K562 (cell line): ENCODE data around the gene ABHD4. TPM values are rescaled to one million over a fixed set of nuclear protein-coding genes. Genes with fewer than 3 reads are reported as not detected.

Experiments used
- CBFA2T3 ChIP-seq: fragments of 450-650 bp; IDR thresholded peaks from 2 replicates; pipeline ENCODE4 v1.6.1; 2017
- FOXO4 ChIP-seq: fragments of 450-650 bp; formaldehyde crosslinking; IDR thresholded peaks from 2 replicates; pipeline ENCODE4 v1.4.0; 2020; ENCODE audit warnings: mild to moderate bottlenecking, moderate library complexity
- HDAC1 ChIP-seq, 2 experiments: fragments of 450-650 bp; IDR thresholded peaks; 2 replicates each; pipeline ENCODE4 v1.6.1; 2016 to 2017; ENCODE audit warnings: inconsistent platforms in 1 of 2, mild to moderate bottlenecking in 1 of 2, moderate library complexity in 1 of 2
- HNRNPLL ChIP-seq: fragments of 200-400 bp; formaldehyde crosslinking; IDR thresholded peaks from 2 replicates; pipeline ENCODE4 v1.6.1; 2017; ENCODE audit warnings: low read length, low read depth, mild to moderate bottlenecking; ENCODE audit not compliant: poor library complexity, severe bottlenecking
- KLF16 ChIP-seq: IDR thresholded peaks from 2 replicates; pipeline ENCODE4 v1.6.1; 2016; ENCODE audit warnings: antibody characterized with exemption
- MBD2 ChIP-seq: sonication (generic); IDR thresholded peaks from 2 replicates; pipeline ENCODE4 v1.6.1; 2016; ENCODE audit warnings: low read depth, borderline replicate concordance
- MLLT1 ChIP-seq, 2 experiments: fragments of 450-650 bp; IDR thresholded peaks; 2 replicates each; pipeline ENCODE4 v1.6.1; 2016
- POLR2B ChIP-seq: fragments of 450-650 bp; IDR thresholded peaks from 2 replicates; pipeline ENCODE4 v1.6.1; 2018; ENCODE audit warnings: low read depth; ENCODE audit not compliant: partially characterized antibody
- RERE ChIP-seq: sonication (generic); formaldehyde crosslinking; IDR thresholded peaks from 2 replicates; pipeline ENCODE4 v1.8.0; 2023; ENCODE audit warnings: missing genetic modification reagents, mild to moderate bottlenecking, borderline replicate concordance
- RHOXF2B ChIP-seq: fragments of 250-450 bp; sonication (Bioruptor Pico); conservative IDR thresholded peaks from 2 replicates; pipeline ENCODE4 v1.5.1; 2021
- SMC3 ChIP-seq: conservative IDR thresholded peaks from 2 replicates; pipeline ENCODE4 v1.6.1; 2011; ENCODE audit warnings: low read depth, low read length, improper control_type of control experiment; ENCODE audit not compliant: insufficient read depth
- STAG1 ChIP-seq: sonication (generic); formaldehyde crosslinking; IDR thresholded peaks from 2 replicates; pipeline ENCODE4 v1.5.0; 2020; ENCODE audit warnings: missing genetic modification reagents, borderline replicate concordance
- STAT5B ChIP-seq: fragments of 250-450 bp; sonication (Bioruptor Pico); IDR thresholded peaks from 2 replicates; pipeline ENCODE4 v1.8.0; 2021; ENCODE audit warnings: mild to moderate bottlenecking, inconsistent platforms
- TEAD1 ChIP-seq, 2 experiments: fragments of 450-650 bp in 1 of 2; sonication (generic) in 1 of 2; formaldehyde crosslinking; IDR thresholded peaks; 2 replicates each; pipeline versions ENCODE4 v1.4.0 to v1.8.0; 2020 to 2022; ENCODE audit warnings: mild to moderate bottlenecking in 2 of 2, missing genetic modification reagents in 1 of 2
- TEAD2 ChIP-seq: fragments of 450-650 bp; IDR thresholded peaks from 2 replicates; pipeline ENCODE4 v1.6.1; 2016; ENCODE audit warnings: missing genetic modification characterization, control low read depth, missing compliant biosample characterization
- ZNF311 ChIP-seq: fragments of 250-450 bp; sonication (Bioruptor Pico); IDR thresholded peaks from 2 replicates; pipeline ENCODE4 v1.4.0; 2020; ENCODE audit warnings: mild to moderate bottlenecking, moderate library complexity
- ZNF695 ChIP-seq: fragments of 450-650 bp; formaldehyde crosslinking; IDR thresholded peaks from 2 replicates; pipeline ENCODE4 v1.4.0; 2020; ENCODE audit warnings: mild to moderate bottlenecking, moderate library complexity
- ZNF77 ChIP-seq: fragments of 250-450 bp; sonication (Bioruptor Pico); IDR thresholded peaks from 2 replicates; pipeline ENCODE4 v1.5.0; 2020
- ZNF785 ChIP-seq: fragments of 250-450 bp; sonication (Bioruptor Pico); IDR thresholded peaks from 2 replicates; pipeline ENCODE4 v1.4.0; 2020; ENCODE audit warnings: mild to moderate bottlenecking
- polyA plus RNA-seq, 8 experiments: library from polyadenylated mRNA; depleted of rRNA in 4 of 8; stranded (reverse) in 5 of 8; unstranded in 3 of 8; fragments of >200 nt; fragmentation: Nextera tagmentation in 2 of 8; fragmentation: Illumina TruSeq in 1 of 8; extraction: Ambion mirVana in 2 of 8; extraction: Trizol in 1 of 8; gene quantifications; 2 replicates each; pipeline versions ENCODE4 v1.2.1 to v1.2.3, GENCODE V29; 2011 to 2014; ENCODE audit warnings: inconsistent platforms in 1 of 8, missing spikeins in 1 of 8
- total RNA-seq, 7 experiments: library from RNA; depleted of rRNA in 6 of 7; stranded (reverse); fragments of >200 nt in 6 of 7; fragmentation: Illumina TruSeq in 2 of 7; extraction: Trizol in 2 of 7; gene quantifications; 2 replicates each; pipeline versions ENCODE4 v1.2.1 to v1.2.3, GENCODE V29; 2011 to 2021; ENCODE audit warnings: low replicate concordance in 1 of 7

Gene ABHD4
- total and polyA plus RNA-seq, 9 of the 15 experiments (the other 6 are each of a cell fraction or from before 2014, with no cell fraction given), result 3.6 to 12.0 (median 7.2) TPM

- no peak for TF ChIP-seq FOXO4 (CRISPR knock-in tag)
- peak; percentile 26; the same call in 1 of the 2 replicates for TF ChIP-seq SMC3
- TF ChIP-seq HDAC1 (IDR thresholded peaks at IDR 0.05), result no peak
- TF ChIP-seq TEAD1 (CRISPR knock-in tag; IDR thresholded peaks at IDR 0.05), result peak; percentile 96 to 99
- no peak for TF ChIP-seq ZNF77
- no peak for TF ChIP-seq STAG1 (CRISPR knock-in tag)
- no peak for TF ChIP-seq STAT5B
- no peak for TF ChIP-seq ZNF785 (CRISPR knock-in tag)
- TF ChIP-seq MLLT1 (IDR thresholded peaks at IDR 0.05), result peak in 1 of 2 experiments; percentile 36; a peak in 1 of 4 replicates
- no peak for TF ChIP-seq RHOXF2B
- TF ChIP-seq TEAD2 (tag), result peak; percentile 89
- no peak for TF ChIP-seq ZNF311 (CRISPR knock-in tag)
- no peak for TF ChIP-seq POLR2B
- no peak for TF ChIP-seq RERE (CRISPR knock-in tag)
- no peak for TF ChIP-seq KLF16
- TF ChIP-seq ZNF695 (CRISPR knock-in tag), result no peak
- TF ChIP-seq CBFA2T3, result no peak
- TF ChIP-seq MBD2, result no peak
- TF ChIP-seq HNRNPLL, result no peak
These were observed 27.8 kb upstream of the ABHD4 start (continued) for GRCh38 chr14:22570132-22570949.
